GM13976 (cell line): ENCODE data around the gene SPARC.
A peak's percentile ranks its signal among the peaks of the same experiment; 100 is the strongest.

Source experiments
- DNase-seq: peaks from one replicate; pipeline ENCODE4 v3.0.0; 2012; ENCODE audit warnings: low spot score
- in situ Hi-C: fragments of 300-500 bp; cut with MboI; formaldehyde crosslinking; loops from one replicate; pipeline ENCODE4 v1.12.0; 2022; ENCODE audit warnings: low sequenced_read_pairs, mixed read lengths, inconsistent platforms; ENCODE audit not compliant: unreplicated experiment
- TF ChIP-seq, protein P1 (sequence below): IDR thresholded peaks from 2 replicates; pipeline ENCODE4 v1.5.1; 2012; ENCODE audit warnings: borderline replicate concordance, mild to moderate bottlenecking; ENCODE audit not compliant: insufficient read depth; ENCODE audit errors: extremely low read depth, missing control alignments, control extremely low read depth

The SPARC gene

DNA sequence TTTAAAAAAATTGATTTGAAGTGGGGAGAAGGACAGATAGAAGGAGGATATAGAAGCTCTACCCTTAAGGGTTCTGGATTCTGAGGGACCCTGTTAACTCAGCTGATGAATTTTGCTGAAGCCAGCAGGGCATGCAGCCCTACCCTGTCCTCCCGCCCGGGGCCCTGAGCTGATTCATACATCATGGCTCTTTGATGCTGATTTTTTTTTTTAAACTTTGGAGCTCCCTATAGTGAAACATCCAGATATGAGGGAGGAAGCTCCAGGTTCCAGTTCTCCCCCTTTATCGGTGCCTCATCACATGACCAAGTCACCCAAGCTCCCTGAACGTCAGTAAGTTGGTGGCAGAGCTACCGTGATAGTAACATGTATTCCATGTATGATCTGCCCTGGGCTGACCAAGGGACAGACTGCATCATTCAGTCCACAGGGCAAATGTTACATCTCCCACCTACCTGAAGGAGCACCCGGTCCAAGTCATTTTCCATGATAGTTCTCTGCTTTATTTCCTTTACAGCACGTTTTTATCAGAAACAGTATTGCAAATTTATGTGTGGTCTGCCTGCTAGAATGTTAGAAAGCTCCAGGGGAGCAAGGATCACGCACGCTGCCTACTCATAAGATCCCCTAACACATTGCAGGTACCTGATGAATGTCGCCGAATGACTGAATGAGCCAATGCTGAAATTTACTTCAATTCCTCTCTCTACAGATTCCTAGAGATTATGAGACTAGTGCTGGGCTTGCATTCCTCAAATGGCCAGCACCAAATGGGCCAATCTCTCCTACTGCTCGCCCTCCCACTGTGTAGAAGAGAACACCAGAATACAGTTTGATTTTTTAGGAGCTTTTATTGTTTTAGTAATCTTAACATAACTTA lies 25.9 kb downstream of the SPARC start:
- in situ Hi-C loops: loop anchor here (5.0 to 10.0 kb wide), 2 partner anchors 54 to 81 kb away; no protein-coding TSS in a partner anchor
- no peak for DNase-seq
- TF ChIP-seq, protein P1, sequence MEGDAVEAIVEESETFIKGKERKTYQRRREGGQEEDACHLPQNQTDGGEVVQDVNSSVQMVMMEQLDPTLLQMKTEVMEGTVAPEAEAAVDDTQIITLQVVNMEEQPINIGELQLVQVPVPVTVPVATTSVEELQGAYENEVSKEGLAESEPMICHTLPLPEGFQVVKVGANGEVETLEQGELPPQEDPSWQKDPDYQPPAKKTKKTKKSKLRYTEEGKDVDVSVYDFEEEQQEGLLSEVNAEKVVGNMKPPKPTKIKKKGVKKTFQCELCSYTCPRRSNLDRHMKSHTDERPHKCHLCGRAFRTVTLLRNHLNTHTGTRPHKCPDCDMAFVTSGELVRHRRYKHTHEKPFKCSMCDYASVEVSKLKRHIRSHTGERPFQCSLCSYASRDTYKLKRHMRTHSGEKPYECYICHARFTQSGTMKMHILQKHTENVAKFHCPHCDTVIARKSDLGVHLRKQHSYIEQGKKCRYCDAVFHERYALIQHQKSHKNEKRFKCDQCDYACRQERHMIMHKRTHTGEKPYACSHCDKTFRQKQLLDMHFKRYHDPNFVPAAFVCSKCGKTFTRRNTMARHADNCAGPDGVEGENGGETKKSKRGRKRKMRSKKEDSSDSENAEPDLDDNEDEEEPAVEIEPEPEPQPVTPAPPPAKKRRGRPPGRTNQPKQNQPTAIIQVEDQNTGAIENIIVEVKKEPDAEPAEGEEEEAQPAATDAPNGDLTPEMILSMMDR: no peak

GRCh38 chr5:151659001-151659754 lies 27.5 kb downstream of the SPARC start:
- TF ChIP-seq, protein P1: peak; percentile 76
- DNase-seq: peak; percentile 77
- in situ Hi-C loops: no loop called here

DNA sequence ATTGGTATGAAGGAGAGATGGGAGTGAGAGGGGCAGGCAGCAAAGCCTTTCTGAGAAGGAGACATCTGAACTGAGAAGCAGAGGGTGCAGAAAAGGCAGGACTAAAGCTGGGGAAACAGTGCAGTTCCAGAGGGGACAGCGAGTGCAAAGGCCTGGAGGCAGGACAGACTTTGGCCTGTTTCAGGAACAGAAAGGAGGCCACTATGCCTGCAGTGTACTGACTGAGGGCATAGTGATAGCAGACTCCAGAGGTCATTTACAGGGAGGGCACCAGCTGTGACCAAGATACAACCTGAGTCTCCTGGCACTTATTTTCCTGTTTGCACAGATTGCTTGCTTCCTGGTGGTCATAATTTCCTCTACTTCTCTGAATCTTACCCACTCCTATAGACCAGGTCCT lies 29.6 kb downstream of the SPARC start:
- TF ChIP-seq, protein P1: no peak
- no peak for DNase-seq
- in situ Hi-C loops: no loop called here

- in situ Hi-C loops: no loop called here
- TF ChIP-seq, protein P1: no peak
- DNase-seq: no peak
These were observed 30.4 kb downstream of the SPARC start for GRCh38 chr5:151656311-151656710.

- peak; percentile 78 for DNase-seq
- in situ Hi-C loops: no loop called here
- TF ChIP-seq, protein P1: peak; percentile 96
These were observed 34.6 kb downstream of the SPARC start for GRCh38 chr5:151651997-151652645.

DNA sequence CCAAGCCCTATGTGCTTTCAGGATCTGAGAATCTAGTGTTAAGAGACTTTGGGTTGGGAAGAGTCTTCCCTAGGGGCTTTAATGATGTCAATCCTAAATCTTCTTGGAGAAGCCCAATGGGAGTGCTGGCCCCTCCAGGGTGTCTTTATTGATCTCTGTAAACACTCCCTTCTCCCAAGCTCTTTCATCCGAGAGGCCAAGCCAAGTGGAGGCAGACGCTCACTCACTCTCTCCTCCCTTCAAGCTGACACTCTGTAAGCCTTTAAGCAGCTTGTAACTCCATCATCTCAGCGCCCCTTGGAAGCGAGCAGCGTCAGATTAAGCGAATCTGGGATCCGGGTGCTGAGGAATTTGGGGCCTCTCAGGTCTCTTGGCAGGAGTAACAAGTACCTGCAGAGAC lies 37.7 kb downstream of the SPARC start:
- DNase-seq: no peak
- TF ChIP-seq, protein P1: no peak
- in situ Hi-C loops: loop anchor here (10.0 kb wide), 2 partner anchors 114 to 214 kb away; no protein-coding TSS in a partner anchor
